GM18909 (cell line): ENCODE measurements around the gene ABCA7.
"Not testable (repeated sequence)": the region's sequence is repeated elsewhere in the genome, so short reads cannot be mapped to it uniquely, and the experiment has no call there.

Experiments used
- ATAC-seq: cut with Tn5 transposase; IDR thresholded peaks from one replicate; pipeline ENCODE4 v1.9.1; 2021; ENCODE audit warnings: mild to moderate bottlenecking; ENCODE audit not compliant: unreplicated experiment, poor library complexity

The ABCA7 gene

DNA sequence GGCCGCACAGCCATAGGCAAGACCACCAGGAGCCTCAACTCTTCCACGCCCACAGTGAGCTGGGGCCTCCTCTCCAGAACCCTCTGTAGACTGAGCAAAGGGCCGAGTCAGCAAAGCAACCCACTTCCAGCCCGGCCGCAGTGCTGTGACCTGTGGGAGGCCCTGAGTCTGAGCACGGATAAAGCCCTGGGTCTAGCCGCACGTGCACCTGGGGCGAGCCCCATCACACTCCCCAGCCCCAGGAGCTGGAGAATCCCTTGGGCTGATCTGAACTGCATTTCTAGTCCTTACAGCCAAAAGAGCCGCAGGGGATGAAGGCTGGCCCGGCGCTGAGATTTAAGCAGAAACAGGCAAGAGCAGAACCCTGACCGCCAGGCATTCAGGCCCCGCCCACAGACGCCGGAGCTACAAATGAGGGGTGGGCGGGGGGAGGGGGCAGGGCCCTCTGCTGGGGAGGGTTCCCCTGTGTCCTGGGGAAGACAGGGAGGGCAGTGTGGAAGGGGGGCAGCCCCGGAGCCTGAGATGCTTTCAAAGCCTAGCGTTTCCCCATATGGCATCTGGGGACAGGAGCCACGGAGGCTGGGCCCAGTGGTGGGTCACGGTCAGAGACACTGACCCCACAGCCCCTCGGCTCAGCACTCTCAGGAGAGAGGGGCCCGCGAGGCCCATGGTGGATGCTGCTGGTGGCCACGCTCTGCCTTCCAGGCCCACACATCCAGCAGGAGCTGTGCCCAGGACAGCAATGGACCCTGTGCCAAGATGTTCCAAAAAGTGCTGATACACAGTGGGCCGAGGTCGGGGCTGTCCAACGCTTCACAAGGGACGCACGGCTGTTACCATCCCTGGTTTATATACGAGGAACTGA, 23.9 kb upstream of the ABCA7 start:
- no peak for ATAC-seq

DNA sequence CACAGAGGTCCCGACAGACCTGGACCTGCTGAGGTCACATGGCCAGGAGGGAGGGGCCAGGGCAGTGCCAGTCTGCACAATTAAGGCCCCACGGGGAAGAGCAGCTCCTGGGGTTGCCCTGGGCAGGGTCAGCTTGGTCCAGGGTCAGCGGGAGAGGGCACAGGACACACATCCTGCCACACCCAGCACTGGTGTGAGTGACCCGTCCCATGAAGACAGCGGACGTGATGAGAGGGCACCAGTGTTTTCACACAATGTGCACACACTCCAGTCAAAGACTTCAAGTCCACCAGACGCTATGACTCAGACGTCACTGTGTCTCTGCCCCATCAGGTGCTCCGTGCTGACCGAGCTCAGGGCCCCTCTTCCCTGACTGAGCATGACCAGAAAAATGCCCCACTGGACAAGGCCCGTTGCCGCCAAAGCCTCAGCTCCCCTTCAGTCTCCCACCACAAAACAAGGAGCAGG, 23.2 kb upstream of the ABCA7 start:
- ATAC-seq = no peak

GRCh38 chr19:1017115-1017905, 22.6 kb upstream of the ABCA7 start:
- no peak for ATAC-seq

GRCh38 chr19:1017906-1018305, 22.0 kb upstream of the ABCA7 start:
- ATAC-seq = no peak

DNA sequence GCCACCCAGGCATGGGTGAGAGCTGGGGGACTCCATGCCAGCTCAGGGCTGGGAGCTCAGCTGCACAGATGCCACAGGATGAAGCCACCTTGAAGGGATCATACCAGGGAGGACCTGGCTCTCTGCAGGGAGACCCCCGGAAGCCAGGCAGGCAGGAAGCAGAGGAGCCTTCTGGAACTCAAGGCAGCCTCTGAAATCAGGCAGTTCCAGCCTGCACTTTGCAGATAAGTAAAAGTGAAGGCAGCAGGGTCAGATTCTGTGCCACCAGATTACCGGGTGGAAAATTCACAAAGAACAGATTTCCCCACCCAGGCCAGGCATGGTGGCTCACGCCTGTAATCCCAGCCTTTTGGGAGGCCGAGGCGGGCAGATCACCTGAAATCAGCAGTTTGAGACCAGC, 21.5 kb upstream of the ABCA7 start:
- no peak for ATAC-seq

GRCh38 chr19:1018932-1019615, 20.8 kb upstream of the ABCA7 start:
- ATAC-seq = no peak

DNA sequence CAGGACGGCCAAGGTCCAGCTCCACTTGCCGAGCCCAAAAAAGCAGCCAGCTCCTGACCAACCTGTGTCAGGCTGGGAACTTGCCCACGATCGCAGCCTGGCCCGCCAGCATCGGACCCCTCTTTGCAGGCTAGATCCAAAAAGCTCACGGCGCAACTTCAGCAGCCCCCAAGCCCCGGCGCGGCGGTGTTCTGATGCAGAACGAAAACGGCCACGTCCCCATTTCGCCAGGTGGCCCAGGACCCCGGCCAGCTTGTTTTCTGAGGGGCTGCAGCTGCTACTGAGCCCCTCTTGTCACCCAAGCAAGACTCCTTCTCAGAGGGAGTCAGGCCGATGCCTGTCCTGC, 20.3 kb upstream of the ABCA7 start:
- no peak for ATAC-seq

DNA sequence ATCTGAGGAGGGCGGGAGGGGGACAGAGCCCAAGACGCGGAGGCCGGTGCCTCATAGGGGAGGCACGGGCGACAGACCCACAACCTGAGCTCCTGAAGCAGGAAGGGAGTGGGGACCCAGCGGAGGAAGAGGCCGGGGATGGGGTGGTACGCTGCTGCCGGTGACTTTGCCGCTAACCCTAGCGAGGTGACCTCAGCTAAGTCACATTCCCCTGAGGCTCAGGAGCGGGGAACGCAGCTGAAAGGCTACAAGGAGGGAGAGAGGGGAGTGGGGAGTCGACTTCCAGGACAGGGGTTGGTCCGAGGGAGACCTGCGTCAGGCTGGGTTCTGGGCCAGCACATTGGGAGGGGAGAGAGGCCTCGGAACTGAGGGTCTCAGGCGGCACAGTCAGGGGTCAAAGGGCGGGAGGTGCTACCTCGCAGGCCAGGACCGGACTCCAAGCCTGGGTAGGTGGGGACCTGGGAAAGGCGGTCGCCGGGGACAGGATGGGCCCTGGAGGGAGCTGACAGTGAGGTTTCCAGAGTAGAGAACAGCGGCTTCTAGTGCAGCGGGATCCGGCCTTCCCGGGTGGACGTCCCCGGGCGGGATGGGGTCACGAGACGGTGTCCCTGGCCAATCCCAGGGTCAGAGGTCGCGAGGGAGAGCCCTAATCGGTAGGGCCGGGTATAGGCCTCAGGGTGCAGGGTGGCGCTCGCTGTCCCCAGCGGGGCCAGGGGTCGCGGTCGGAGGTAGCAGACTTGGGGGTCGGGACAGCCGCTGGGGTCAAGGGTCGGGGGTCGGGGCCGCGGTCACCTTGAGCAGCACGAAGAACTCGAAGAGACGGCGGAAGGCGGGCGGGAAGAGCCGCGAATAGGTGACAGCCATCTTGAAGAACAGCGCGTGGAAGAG, 19.7 kb upstream of the ABCA7 start:
- no peak for ATAC-seq

DNA sequence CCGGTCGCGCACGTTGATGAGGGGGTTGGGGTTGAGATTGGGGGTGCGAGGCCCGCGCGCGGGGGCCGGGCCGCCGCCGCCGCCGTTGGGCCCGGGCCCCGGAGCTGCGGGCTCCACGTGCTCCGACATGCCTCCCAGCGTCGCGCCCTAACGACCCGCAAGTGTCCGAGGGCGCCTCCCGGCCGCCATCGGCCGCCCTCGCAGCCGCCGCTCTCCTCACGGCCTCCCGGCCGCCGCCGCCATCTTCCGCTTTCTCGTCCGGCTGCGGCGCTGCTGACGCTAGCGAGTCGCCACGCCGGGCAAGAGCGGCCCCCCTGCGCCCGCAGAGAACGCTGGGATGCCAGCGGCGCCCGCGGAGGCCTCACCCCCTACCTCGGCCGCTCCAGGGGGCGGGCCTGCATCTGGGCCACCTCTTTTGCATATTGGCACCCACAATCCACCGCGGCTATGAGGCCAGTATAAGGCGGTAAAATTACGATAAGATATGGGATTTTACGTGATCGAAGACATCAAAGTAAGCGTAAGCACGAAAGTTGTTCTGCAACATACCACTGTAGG, 19.0 kb upstream of the ABCA7 start, which contains the start of gene TMEM259:
TSS of gene TMEM259 (minus strand) at position 256 of the 558 bp plus-strand sequence. CDS start at position 129, 127 bp downstream.
- ATAC-seq = peak; percentile 86

DNA sequence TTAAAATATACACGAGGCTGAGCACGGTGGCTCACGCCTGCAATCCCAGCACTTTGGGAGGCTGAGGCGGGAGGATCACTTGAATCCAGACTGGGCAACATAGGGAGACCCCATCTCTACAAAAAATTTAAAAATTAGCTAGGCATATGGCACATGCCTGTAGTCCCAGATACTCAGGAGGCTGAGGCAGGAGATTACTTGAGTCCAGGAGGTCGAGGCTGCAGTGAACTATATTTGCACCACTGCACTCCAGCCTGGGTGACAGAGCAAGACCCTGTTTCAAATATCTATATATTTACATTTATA, 16.1 kb upstream of the ABCA7 start:
- not testable (repeated sequence) for ATAC-seq

- not testable (repeated sequence) for ATAC-seq
Measured at GRCh38 chr19:1025080-1025479, 14.8 kb upstream of the ABCA7 start.

DNA sequence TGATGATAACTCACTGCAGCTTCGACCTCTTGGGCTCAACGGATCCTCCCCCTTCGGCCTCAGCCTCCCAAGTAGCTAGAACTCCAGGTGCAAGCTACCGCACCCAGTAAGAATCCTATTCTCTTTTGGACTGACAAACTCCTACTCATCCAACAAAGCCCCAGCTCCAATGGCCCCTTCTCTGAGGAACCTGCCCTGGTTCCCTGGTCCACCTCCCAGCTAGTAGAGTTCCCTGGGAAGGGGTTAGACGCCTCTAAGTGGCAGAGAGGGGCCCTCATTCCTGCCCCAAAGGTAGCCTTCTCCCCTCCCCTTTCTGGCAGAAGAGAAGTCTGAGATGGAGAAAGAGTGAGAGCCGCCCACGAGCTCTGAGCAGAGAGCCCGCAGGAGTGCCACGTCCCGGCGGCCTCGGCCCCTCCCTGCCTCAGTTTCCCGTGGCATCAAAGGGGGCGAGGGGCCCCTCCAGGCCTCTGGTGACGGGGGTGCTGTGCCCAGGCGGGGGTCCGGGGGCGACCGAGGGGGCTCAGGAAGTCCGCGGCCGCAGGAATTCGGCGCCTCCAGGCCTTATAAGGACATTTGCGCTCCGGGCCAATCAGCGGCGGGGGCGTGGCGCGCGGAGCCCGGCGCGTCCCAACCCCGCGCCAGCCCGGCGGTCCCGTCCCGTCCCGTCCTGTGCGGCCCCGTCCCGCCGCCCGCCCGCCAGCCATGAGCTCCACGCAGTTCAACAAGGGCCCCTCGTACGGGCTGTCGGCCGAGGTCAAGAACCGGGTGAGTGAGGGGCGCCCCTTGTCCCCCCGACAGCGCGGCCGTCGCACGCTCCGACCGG, 13.7 kb upstream of the ABCA7 start, which contains the start of gene CNN2:
TSS of gene CNN2 (plus strand) at position 649 of the 823 bp plus-strand sequence. CDS start at position 703, 54 bp downstream.
- ATAC-seq = peak; percentile 56

DNA sequence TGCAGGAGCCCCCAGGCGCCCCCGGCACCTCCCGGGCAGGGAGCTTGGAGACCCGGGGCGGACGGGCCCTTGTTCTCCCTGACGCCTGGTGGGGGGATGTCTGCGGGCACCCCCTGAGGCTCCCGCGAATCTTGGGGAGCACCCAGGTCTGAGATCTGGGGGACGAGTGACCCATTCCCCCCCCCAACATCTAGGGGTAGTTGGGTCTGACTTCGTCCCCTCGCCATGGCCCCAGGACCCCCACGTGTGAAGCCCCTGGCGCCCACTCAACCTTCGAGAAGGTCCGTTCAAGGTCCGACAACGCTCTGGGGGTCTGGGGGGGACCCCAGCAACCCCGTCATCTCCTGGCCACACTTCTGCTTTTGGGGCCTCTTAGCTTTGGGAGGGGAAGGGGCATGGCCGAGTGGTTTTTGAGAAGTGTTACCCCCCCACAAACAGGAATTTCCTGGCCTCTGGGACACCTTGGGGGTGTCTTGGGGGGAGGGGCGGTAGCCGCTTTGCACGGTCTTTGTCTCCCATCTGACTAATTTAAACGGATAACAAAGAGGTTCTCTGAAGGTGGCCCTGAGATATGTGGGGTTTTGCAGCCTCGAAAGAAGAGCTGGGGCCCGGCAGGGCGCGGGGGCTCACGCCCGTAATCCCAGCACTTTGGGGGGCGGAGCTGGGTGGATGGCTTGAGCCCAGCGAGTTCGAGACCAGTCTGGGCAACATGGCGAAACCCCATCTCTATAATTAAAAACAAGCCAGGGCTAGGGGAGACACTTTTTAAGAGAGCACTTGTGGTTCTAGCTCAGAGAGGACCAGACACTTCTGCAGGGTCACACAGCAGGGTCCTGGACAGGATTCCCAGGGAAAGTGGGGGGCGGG, 12.9 kb upstream of the ABCA7 start:
- ATAC-seq = peak; percentile 3

- no peak for ATAC-seq
Measured at GRCh38 chr19:1027650-1028061, 12.3 kb upstream of the ABCA7 start.

- ATAC-seq = peak; percentile 46
Measured at GRCh38 chr19:1028062-1028926, 11.6 kb upstream of the ABCA7 start.

- no peak for ATAC-seq
Measured at GRCh38 chr19:1032264-1032867, 7.5 kb upstream of the ABCA7 start.
